GM19239 (cell line): ENCODE measurements around the gene ZNF337.
"Not testable (repeated sequence)": the region's sequence is repeated elsewhere in the genome, so short reads cannot be mapped to it uniquely, and the experiment has no call there.

ENCODE experiments used
- DNase-seq: peaks from one replicate; pipeline ENCODE4 v3.0.0; 2011; ENCODE audit warnings: low spot score; ENCODE audit not compliant: insufficient read length
- FAIRE-seq: peaks from 2 replicates; lab custom pipeline; 2011; peaks lifted over from hg19 to GRCh38; lab: Jason Lieb, UNC

ZNF337 gene

GRCh38 chr20:25632940-25633790 lies 63.5 kb downstream of the ZNF337 start:
- no peak for FAIRE-seq
- DNase-seq: no peak

DNA sequence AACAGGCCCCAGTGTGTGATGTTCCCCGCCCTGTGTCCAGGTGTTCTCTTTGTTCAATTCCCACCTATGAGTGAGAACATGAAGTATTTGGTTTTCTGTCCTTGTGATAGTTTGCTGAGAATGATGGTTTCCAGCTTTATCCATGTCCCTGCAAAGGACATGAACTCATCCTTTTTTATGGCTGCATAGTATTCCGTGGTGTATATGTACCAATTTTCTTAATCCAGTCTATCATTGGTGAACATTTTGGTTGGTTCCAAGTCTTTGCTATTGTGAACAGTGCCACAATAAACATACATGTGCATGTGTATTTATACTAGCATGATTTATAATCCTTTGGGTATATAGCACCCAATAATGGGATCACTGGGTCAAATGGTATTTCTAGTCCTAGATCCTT lies 66.0 kb downstream of the ZNF337 start:
- not testable (repeated sequence) for DNase-seq, FAIRE-seq

GRCh38 chr20:25629816-25630499 lies 66.7 kb downstream of the ZNF337 start:
- FAIRE-seq: no peak
- DNase-seq: no peak

- no peak for FAIRE-seq
- no peak for DNase-seq
These were observed 69.9 kb downstream of the ZNF337 start for GRCh38 chr20:25626779-25627178.

DNA sequence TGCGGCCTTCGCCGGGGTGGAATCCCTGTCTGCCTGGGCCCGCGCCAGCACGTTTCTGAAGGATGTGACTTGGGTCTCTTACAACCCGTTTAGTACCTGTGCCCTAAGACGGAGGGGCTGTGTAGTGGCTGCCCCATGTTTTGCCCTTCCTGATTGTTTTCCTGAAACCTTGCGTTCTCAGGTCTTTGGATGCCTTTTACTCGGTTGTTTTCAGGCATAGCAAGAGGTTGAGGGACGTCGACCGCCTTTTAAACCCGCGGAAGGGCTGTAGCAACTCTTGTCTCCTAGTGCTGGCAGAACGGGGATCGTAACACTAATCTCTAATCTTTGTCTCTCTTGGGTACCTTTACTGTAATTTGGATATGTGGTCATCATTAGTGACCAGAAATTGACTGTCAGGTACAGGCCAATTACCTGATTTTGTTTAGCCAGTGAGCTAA lies 72.1 kb downstream of the ZNF337 start:
- FAIRE-seq: peak; percentile 4
- no peak for DNase-seq
